ENCODE data around the gene ANK2. TPM values are rescaled to one million over a fixed set of nuclear protein-coding genes. Genes with fewer than 3 reads are reported as not detected.

ANK2 gene
- total and polyA plus RNA-seq, 2 of the 13 experiments (the other 11 are each of a cell fraction or from before 2014, with no cell fraction given) = 2.7 to 15.1 TPM

DNA sequence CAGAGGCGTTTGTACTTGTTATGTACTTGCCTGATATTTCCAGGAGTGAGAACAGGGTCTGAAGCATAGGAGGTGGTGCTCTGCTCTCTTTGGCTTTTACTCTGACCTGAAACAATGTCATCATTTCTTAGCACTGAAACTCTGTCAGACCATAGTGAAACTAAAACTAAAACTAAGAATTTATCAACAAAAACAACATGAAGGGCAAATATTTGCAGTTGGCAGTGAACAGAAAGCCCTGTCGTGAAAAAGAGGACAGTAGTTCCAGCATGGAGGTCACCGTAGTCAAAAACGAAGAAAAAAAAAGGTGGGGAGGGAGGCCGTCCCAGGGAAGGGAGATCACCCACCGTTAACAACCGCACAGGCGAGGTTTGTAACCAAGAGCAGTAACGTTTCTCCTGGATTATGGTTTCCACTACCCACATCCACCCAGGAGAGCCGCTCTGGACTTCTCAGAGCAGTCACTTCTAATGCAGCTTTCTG is 97.5 kb downstream of the ANK2 start (continued):
- TF ChIP-seq, protein P1, sequence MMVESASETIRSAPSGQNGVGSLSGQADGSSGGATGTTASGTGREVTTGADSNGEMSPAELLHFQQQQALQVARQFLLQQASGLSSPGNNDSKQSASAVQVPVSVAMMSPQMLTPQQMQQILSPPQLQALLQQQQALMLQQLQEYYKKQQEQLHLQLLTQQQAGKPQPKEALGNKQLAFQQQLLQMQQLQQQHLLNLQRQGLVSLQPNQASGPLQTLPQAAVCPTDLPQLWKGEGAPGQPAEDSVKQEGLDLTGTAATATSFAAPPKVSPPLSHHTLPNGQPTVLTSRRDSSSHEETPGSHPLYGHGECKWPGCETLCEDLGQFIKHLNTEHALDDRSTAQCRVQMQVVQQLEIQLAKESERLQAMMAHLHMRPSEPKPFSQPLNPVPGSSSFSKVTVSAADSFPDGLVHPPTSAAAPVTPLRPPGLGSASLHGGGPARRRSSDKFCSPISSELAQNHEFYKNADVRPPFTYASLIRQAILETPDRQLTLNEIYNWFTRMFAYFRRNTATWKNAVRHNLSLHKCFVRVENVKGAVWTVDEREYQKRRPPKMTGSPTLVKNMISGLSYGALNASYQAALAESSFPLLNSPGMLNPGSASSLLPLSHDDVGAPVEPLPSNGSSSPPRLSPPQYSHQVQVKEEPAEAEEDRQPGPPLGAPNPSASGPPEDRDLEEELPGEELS (CRISPR knock-in tag; IDR thresholded peaks at IDR 0.05) = 0 out of 2 replicates have a peak, but pooled peaks have one; percentile 9
- TF ChIP-seq, protein P2, sequence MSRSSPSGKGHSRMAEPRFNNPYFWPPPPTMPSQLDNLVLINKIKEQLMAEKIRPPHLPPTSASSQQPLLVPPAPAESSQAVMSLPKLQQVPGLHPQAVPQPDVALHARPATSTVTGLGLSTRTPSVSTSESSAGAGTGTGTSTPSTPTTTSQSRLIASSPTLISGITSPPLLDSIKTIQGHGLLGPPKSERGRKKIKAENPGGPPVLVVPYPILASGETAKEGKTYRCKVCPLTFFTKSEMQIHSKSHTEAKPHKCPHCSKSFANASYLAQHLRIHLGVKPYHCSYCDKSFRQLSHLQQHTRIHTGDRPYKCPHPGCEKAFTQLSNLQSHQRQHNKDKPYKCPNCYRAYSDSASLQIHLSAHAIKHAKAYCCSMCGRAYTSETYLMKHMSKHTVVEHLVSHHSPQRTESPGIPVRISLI (CRISPR knock-in tag; IDR thresholded peaks at IDR 0.05; ENCODE audit: borderline replicate concordance) = peak; percentile 67; the same call in 1 of the 2 replicates
- no peak for TF ChIP-seq SKI (IDR thresholded peaks at IDR 0.05; ENCODE audit: partially characterized antibody)
- peak; percentile 81 for TF ChIP-seq POLR2G (IDR thresholded peaks at IDR 0.05; ENCODE audit: low read depth, low read length)
- TF ChIP-seq, protein P3, sequence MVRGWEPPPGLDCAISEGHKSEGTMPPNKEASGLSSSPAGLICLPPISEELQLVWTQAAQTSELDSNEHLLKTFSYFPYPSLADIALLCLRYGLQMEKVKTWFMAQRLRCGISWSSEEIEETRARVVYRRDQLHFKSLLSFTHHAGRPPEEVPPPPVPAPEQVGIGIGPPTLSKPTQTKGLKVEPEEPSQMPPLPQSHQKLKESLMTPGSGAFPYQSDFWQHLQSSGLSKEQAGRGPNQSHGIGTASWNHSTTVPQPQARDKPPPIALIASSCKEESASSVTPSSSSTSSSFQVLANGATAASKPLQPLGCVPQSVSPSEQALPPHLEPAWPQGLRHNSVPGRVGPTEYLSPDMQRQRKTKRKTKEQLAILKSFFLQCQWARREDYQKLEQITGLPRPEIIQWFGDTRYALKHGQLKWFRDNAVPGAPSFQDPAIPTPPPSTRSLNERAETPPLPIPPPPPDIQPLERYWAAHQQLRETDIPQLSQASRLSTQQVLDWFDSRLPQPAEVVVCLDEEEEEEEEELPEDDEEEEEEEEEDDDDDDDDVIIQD (CRISPR knock-in tag; IDR thresholded peaks at IDR 0.05; ENCODE audit: low read depth) = peak; percentile 3; the same call in 1 of the 2 replicates
- TF ChIP-seq TAF1 (CRISPR knock-in tag; IDR thresholded peaks at IDR 0.05) = peak; percentile 46; the same call in 1 of the 2 replicates
- TF ChIP-seq ZBTB21 (CRISPR knock-in tag; IDR thresholded peaks at IDR 0.05) = peak; percentile 31; the same call in 1 of the 2 replicates
- TF ChIP-seq ZNF644 (CRISPR knock-in tag; IDR thresholded peaks at IDR 0.05; ENCODE audit: low read depth) = no peak
- 0 out of 2 replicates have a peak, but pooled peaks have one; percentile 30 for TF ChIP-seq FOXK1 (CRISPR knock-in tag; IDR thresholded peaks at IDR 0.05; ENCODE audit: borderline replicate concordance, low read depth)
- no peak for TF ChIP-seq GTF3A (CRISPR knock-in tag; conservative IDR thresholded peaks at IDR 0.05)
- no peak for TF ChIP-seq KMT2A (CRISPR knock-in tag; IDR thresholded peaks at IDR 0.05)
- TF ChIP-seq ZFP82 (CRISPR knock-in tag; IDR thresholded peaks at IDR 0.05; ENCODE audit: borderline replicate concordance) = 0 out of 2 replicates have a peak, but pooled peaks have one; percentile 39
- no peak for TF ChIP-seq PRPF4 (IDR thresholded peaks at IDR 0.05; ENCODE audit: low read depth, low read length, poor library complexity, severe bottlenecking)
